Measurements from ENCODE around the gene NCAM1.

DNA sequence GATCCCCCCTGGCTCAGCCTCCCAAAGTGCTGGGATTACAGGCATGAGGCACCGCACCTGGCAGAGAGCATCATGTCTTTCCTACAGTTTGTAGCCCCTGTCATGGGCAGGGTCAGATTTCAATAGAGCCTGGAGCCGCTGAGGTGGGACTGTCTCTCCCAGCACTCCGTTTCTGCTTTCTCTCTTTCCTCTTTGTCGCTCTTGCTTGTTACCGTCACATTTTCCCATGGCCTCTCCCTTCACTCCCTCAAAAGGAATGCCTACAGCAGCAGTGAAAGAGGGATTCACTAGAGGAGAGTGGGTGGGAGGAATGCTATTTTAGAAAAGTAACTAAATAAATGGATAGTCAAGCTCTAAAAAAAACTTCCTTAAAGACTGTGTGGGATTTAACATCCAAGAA lies 216.5 kb downstream of the NCAM1 start:
- TF ChIP-seq CTCF (IDR thresholded peaks at IDR 0.05) (no peak), POLR2A (IDR thresholded peaks at IDR 0.05) (no peak)

Data from right lobe of liver (tissue), 4 donors.